ENCODE data around the gene COX6B1. TPM values are rescaled to one million over a fixed set of nuclear protein-coding genes. Genes with fewer than 3 reads are reported as not detected.
"Not testable (repeated sequence)": the region's sequence is repeated elsewhere in the genome, so short reads cannot be mapped to it uniquely, and the experiment has no call there.

COX6B1 gene
- polyA plus RNA-seq (ENCODE audit: low read depth in 6 of 6), result 100 to 1,000 TPM; 623 to 732 (median 678) TPM

- Mint-ChIP-seq H3K36me3 (no peaks in the 10 kb centered on the region), H3K4me1 (peaks cover 35 to 58% (median 41%) of the 10 kb centered on the region in 3 donors)
These were observed at the start of gene COX6B1 for GRCh38 chr19:35648017-35648961. COX6B1 (plus strand) TSS chr19:35648323; CDS start chr19:35651244, 2,921 bp downstream.

GRCh38 chr19:35601971-35602370 lies 46.2 kb upstream of the COX6B1 start:
- ATAC-seq (ENCODE audit: low read depth in 2 of 2) (no peak), DNase-seq (no peak)
- Mint-ChIP-seq H3K4me1 (no peaks in the 10 kb centered on the region), H3K27ac (no peak overlapping the region), H3K27me3 (peaks cover 17 to 41% (median 25%) of the 10 kb centered on the region in 3 donors), H3K9me3 (no peaks in the 10 kb centered on the region), H3K36me3 (no peaks in the 10 kb centered on the region), H3K4me3 (no peak overlapping the region)

More at GRCh38 chr19:35648017-35648961, at the start of gene COX6B1:
- ATAC-seq (ENCODE audit: low read depth in 2 of 2) (peak; percentile 70 to 73), DNase-seq (peak; percentile 91)
- peak within 1 kb of the TSS; percentile 91 to 100 (median 97) for H3K4me3 Mint-ChIP-seq
- H3K27ac Mint-ChIP-seq, result peak within 1 kb of the TSS; percentile 94 to 97 (median 96)
- no peaks in the 10 kb centered on the region for H3K27me3 Mint-ChIP-seq
- no peaks in the 10 kb centered on the region for H3K9me3 Mint-ChIP-seq

GRCh38 chr19:35604436-35604835 lies 43.7 kb upstream of the COX6B1 start:
- H3K4me3 Mint-ChIP-seq; ATAC-seq (ENCODE audit: low read depth in 2 of 2); H3K9me3 Mint-ChIP-seq; H3K36me3 Mint-ChIP-seq; DNase-seq: not testable (repeated sequence)
- H3K4me1 Mint-ChIP-seq, result peaks cover 8 to 14% (median 9%) of the 10 kb centered on the region in 3 donors
- H3K27ac Mint-ChIP-seq, result peak overlapping the region in 1 of 6 donors; percentile 52
- H3K27me3 Mint-ChIP-seq, result peaks cover 7 to 24% (median 14%) of the 10 kb centered on the region in 3 donors

GRCh38 chr19:35607170-35607569 lies 41.0 kb upstream of the COX6B1 start:
- not testable (repeated sequence) for DNase-seq

GRCh38 chr19:35607661-35608060 lies 40.5 kb upstream of the COX6B1 start:
- Mint-ChIP-seq H3K27me3 (peaks cover 0 to 6% (median under 1%) of the 10 kb centered on the region in 3 donors), H3K9me3 (peaks cover 0 to 7% (median 6%) of the 10 kb centered on the region in 7 donors), H3K27ac (peak overlapping the region in 3 of 6 donors; percentile 53 to 97 (median 75)), H3K36me3 (peaks cover 0 to 6% of the 10 kb centered on the region in 2 donors), H3K4me1 (peaks cover 27 to 45% (median 29%) of the 10 kb centered on the region in 3 donors), H3K4me3 (no peak overlapping the region)
- ATAC-seq (ENCODE audit: low read depth in 2 of 2) (no peak), DNase-seq (no peak)

More at GRCh38 chr19:35607170-35607569, 41.0 kb upstream of the COX6B1 start:
- Mint-ChIP-seq H3K27ac (peak overlapping the region in 2 of 6 donors; percentile 53 to 75), H3K4me1 (peaks cover 23 to 41% (median 24%) of the 10 kb centered on the region in 3 donors)
- H3K36me3 Mint-ChIP-seq; H3K4me3 Mint-ChIP-seq; H3K9me3 Mint-ChIP-seq; ATAC-seq (ENCODE audit: low read depth in 2 of 2); H3K27me3 Mint-ChIP-seq: not testable (repeated sequence)

- Mint-ChIP-seq H3K27ac (peak overlapping the region; percentile 93 to 98 (median 97)), H3K36me3 (peaks cover 0 to 6% of the 10 kb centered on the region in 2 donors), H3K27me3 (peaks cover 0 to 3% (median 0%) of the 10 kb centered on the region in 3 donors), H3K4me3 (peak overlapping the region in 7 of 8 donors; percentile 20 to 76 (median 56)), H3K4me1 (peaks cover 28 to 45% (median 35%) of the 10 kb centered on the region in 3 donors), H3K9me3 (peaks cover 0 to 7% (median 6%) of the 10 kb centered on the region in 7 donors)
- ATAC-seq (ENCODE audit: low read depth in 2 of 2), result no peak
- DNase-seq, result peak; percentile 40
These were observed 39.9 kb upstream of the COX6B1 start for GRCh38 chr19:35608251-35608650.

GRCh38 chr19:35609851-35610353 lies 38.2 kb upstream of the COX6B1 start:
- ATAC-seq (ENCODE audit: low read depth in 2 of 2) (peak; percentile 67 to 76), DNase-seq (peak; percentile 74)
- Mint-ChIP-seq H3K9me3 (peaks cover 0 to 7% (median 6%) of the 10 kb centered on the region in 7 donors), H3K4me1 (peaks cover 33 to 51% (median 41%) of the 10 kb centered on the region in 3 donors), H3K36me3 (peaks cover 0 to 6% of the 10 kb centered on the region in 2 donors), H3K27ac (peak overlapping the region; percentile 97 to 99 (median 98)), H3K4me3 (peak overlapping the region; percentile 22 to 86 (median 78)), H3K27me3 (no peaks in the 10 kb centered on the region)

GRCh38 chr19:35612224-35612558 lies 35.9 kb upstream of the COX6B1 start:
- peak overlapping the region; percentile 97 to 99 (median 98) for H3K27ac Mint-ChIP-seq
- DNase-seq, result no peak
- peaks cover 37 to 53% (median 41%) of the 10 kb centered on the region in 3 donors for H3K4me1 Mint-ChIP-seq
- H3K36me3 Mint-ChIP-seq, result peaks cover 6 to 13% of the 10 kb centered on the region in 2 donors
- H3K4me3 Mint-ChIP-seq, result peak overlapping the region; percentile 82 to 95 (median 90)
- H3K9me3 Mint-ChIP-seq, result peaks cover 0 to 7% (median 6%) of the 10 kb centered on the region in 7 donors
- no peak for ATAC-seq (ENCODE audit: low read depth in 2 of 2)
- H3K27me3 Mint-ChIP-seq, result no peaks in the 10 kb centered on the region

- peak within 1 kb of the TSS; percentile 97 to 99 (median 98) for H3K27ac Mint-ChIP-seq
- peaks cover 37 to 53% (median 41%) of the 10 kb centered on the region in 3 donors for H3K4me1 Mint-ChIP-seq
- H3K9me3 Mint-ChIP-seq, result peaks cover 0 to 7% (median 4%) of the 10 kb centered on the region in 7 donors
- ATAC-seq (ENCODE audit: low read depth in 2 of 2) (peak; percentile 65 to 72), DNase-seq (peak; percentile 97)
- no peaks in the 10 kb centered on the region for H3K27me3 Mint-ChIP-seq
- peak within 1 kb of the TSS; percentile 82 to 95 (median 90) for H3K4me3 Mint-ChIP-seq
- H3K36me3 Mint-ChIP-seq, result peaks cover 6 to 13% of the 10 kb centered on the region in 2 donors
These were observed 35.4 kb upstream of the COX6B1 start, which contains the start of gene HAUS5 for GRCh38 chr19:35612559-35613321. HAUS5 (plus strand) TSS chr19:35612735; CDS start chr19:35612795, 60 bp downstream.

GRCh38 chr19:35613574-35613973 lies 34.5 kb upstream of the COX6B1 start:
- Mint-ChIP-seq H3K9me3 (peaks cover 0 to 2% (median 0%) of the 10 kb centered on the region in 7 donors), H3K36me3 (peaks cover 6 to 8% of the 10 kb centered on the region in 2 donors), H3K4me1 (peaks cover 33 to 48% (median 37%) of the 10 kb centered on the region in 3 donors), H3K27me3 (no peaks in the 10 kb centered on the region), H3K4me3 (peak overlapping the region; percentile 52 to 95 (median 88)), H3K27ac (peak overlapping the region in 4 of 6 donors; percentile 56 to 98 (median 94))
- no peak for ATAC-seq (ENCODE audit: low read depth in 2 of 2)
- DNase-seq, result no peak

GRCh38 chr19:35615036-35615435 lies 33.1 kb upstream of the COX6B1 start:
- no peak for DNase-seq
- Mint-ChIP-seq H3K9me3 (no peaks in the 10 kb centered on the region), H3K27me3 (no peaks in the 10 kb centered on the region), H3K36me3 (peaks cover 6 to 7% of the 10 kb centered on the region in 2 donors), H3K27ac (peak overlapping the region in 1 of 6 donors; percentile 97), H3K4me3 (peak overlapping the region in 2 of 8 donors; percentile 37 to 44), H3K4me1 (peaks cover 24 to 34% (median 27%) of the 10 kb centered on the region in 3 donors)
- ATAC-seq (ENCODE audit: low read depth in 2 of 2), result no peak

GRCh38 chr19:35618857-35619256 lies 29.3 kb upstream of the COX6B1 start:
- Mint-ChIP-seq H3K4me1 (peaks cover under 1 to 10% (median 3%) of the 10 kb centered on the region in 3 donors), H3K9me3 (no peaks in the 10 kb centered on the region), H3K27me3 (no peaks in the 10 kb centered on the region), H3K4me3 (no peak overlapping the region), H3K27ac (peak overlapping the region in 1 of 6 donors; percentile 7), H3K36me3 (peaks cover 6 to 23% of the 10 kb centered on the region in 2 donors)
- DNase-seq (no peak), ATAC-seq (ENCODE audit: low read depth in 2 of 2) (no peak)
